Kidney epithelial cell (primary cell): Measurements from ENCODE around the gene PNMA1. TPM values are rescaled to one million over a fixed set of nuclear protein-coding genes. Genes with fewer than 3 reads are reported as not detected.

Experiments used
- DNase-seq: peaks from one replicate; pipeline ENCODE4 v3.0.0-alpha.2; 2010; ENCODE audit warnings: low read depth
- H3K27me3 ChIP-seq: 2 replicates; pipeline ENCODE4 v1.6.0; 2011; ENCODE audit warnings: low read length; ENCODE audit not compliant: control insufficient read depth, insufficient read depth
- H3K36me3 ChIP-seq: 2 replicates; pipeline ENCODE4 v1.5.1; 2011; ENCODE audit warnings: low read length; ENCODE audit not compliant: control insufficient read depth, insufficient read depth
- H3K4me3 ChIP-seq: 2 replicates; pipeline ENCODE4 v1.5.1; 2011; ENCODE audit warnings: low read depth, mild to moderate bottlenecking, control low read depth, low read length
- total RNA-seq: library from RNA; depleted of rRNA; stranded (reverse); fragments of >200 nt; gene quantifications from 2 replicates; pipeline ENCODE4 v1.2.3, GENCODE V29; 2015
- TF ChIP-seq, protein P1 (sequence below): IDR thresholded peaks from 2 replicates; pipeline ENCODE4 v1.5.1; 2011; ENCODE audit warnings: mild to moderate bottlenecking, moderate library complexity, low read length, control low read depth, inconsistent platforms; ENCODE audit not compliant: insufficient read depth, poor library complexity, severe bottlenecking

The PNMA1 gene
- total RNA-seq, result 31.0 and 31.8 TPM in 2 replicates

DNA sequence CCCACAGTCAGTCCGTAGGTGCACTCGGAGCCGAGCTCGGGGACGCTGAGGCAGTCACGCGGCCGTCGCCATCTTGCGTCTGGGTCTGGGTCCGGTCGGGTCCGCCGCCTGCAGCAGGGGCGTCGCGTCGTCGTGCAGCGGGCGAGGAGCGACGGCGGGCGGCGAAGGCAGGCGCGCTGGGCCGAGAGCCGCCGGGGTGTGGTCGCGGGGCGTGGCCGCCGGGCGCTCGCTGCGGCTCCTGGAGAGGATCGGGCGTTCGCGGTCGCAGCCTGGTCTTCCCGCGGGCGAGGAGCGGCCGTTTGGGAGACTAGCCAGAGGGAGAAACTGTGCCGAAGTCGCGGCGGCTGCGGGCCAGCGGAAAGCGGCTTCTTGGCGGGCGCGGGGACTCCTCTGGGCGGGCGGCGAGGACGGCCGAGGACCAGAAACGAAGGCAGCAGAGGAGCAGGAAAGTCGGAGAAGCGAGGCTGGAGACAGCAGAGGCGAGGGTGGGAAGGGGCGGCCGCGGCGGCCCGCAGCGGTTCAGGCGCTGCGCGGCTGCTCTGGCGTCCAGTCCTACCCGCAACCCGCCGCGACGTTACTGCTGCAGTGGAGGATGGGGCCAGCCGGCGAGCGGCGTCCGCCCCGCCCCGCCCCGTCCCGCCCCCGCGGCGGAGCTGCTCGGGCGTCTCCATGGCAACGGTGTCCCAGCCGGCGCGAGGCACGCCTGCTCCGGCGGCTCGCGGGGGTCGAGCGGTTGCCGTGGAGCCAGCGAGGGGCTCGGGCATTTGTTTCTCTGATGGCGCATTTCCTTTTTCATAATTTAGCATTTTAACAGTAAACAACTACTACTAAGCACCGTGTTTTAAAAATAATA, at the start of gene PNMA1:
Gene PNMA1, minus strand, starts transcription at position 582 of the 853 bp plus-strand sequence. CDS start 745 bp downstream, outside the sequence.
- Histone ChIP-seq H3K4me3 (peak within 1 kb of the TSS; percentile 69), H3K27me3 (no peaks in the 10 kb centered on the region), H3K36me3 (peaks cover 2% of the 10 kb centered on the region)
- DNase-seq, result no peak
- TF ChIP-seq, protein P1, sequence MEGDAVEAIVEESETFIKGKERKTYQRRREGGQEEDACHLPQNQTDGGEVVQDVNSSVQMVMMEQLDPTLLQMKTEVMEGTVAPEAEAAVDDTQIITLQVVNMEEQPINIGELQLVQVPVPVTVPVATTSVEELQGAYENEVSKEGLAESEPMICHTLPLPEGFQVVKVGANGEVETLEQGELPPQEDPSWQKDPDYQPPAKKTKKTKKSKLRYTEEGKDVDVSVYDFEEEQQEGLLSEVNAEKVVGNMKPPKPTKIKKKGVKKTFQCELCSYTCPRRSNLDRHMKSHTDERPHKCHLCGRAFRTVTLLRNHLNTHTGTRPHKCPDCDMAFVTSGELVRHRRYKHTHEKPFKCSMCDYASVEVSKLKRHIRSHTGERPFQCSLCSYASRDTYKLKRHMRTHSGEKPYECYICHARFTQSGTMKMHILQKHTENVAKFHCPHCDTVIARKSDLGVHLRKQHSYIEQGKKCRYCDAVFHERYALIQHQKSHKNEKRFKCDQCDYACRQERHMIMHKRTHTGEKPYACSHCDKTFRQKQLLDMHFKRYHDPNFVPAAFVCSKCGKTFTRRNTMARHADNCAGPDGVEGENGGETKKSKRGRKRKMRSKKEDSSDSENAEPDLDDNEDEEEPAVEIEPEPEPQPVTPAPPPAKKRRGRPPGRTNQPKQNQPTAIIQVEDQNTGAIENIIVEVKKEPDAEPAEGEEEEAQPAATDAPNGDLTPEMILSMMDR, result no peak

DNA sequence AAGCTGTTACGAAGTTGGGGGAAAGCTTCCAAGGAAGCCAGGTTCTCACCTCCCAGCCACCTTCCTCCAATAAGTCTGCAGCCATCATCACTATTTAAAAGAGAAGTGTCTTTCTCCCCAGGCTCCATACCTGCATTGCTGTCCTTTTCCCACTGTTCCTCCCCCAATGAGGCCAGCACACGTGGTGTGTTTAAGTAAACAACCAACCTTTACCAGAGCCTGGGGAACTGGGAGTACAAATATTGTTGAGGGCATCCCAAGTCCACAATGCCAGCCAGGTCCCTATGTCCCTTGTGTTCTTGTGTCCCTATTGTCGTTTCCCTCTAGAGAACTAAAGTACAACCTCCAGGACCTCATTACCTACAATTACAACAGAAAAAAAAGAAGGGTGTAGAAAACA, 49.2 kb upstream of the PNMA1 start:
- Histone ChIP-seq H3K27me3 (no peaks in the 10 kb centered on the region), H3K4me3 (no peak overlapping the region)
- TF ChIP-seq, protein P1, result no peak

DNA sequence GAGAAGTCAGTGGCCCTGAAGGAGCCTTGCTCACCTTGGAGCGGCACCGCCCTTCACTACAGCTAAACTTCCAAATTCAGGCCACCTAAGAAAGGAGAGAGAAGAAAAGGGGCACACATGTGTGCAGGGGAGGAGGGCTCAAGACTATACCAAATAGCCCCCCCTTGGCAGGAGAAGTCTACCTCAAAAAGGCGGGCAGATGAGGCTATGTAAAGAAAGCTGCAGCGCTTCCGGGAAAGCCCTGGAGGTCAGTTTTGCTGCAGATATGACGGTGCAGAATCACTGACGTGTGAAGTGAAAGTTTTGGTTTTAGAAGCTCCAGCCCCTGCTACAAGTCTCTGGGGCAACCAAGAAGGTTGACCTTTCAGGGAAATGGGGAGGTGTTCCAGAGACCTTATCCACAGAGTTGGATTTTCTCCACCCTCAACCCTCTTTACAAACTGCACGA, 48.2 kb upstream of the PNMA1 start:
- TF ChIP-seq, protein P1, result no peak
- no peaks in the 10 kb centered on the region for H3K36me3 ChIP-seq
- no peak overlapping the region for H3K4me3 ChIP-seq
- no peaks in the 10 kb centered on the region for H3K27me3 ChIP-seq
- no peak for DNase-seq

More for the DNA sequence above, 49.2 kb upstream of the PNMA1 start:
- H3K36me3 ChIP-seq, result no peaks in the 10 kb centered on the region
- DNase-seq, result no peak

GRCh38 chr14:73761618-73762355, 47.6 kb upstream of the PNMA1 start:
- Histone ChIP-seq H3K27me3 (no peaks in the 10 kb centered on the region), H3K4me3 (no peak overlapping the region), H3K36me3 (no peaks in the 10 kb centered on the region)
- no peak for DNase-seq
- TF ChIP-seq, protein P1, result no peak

GRCh38 chr14:73760598-73761586, 46.7 kb upstream of the PNMA1 start:
- no peaks in the 10 kb centered on the region for H3K36me3 ChIP-seq
- H3K4me3 ChIP-seq, result peak overlapping the region; percentile 23
- H3K27me3 ChIP-seq, result no peaks in the 10 kb centered on the region
- TF ChIP-seq, protein P1, result no peak
- no peak for DNase-seq
